Gastrocnemius medialis (tissue), 4 donors: Measurements from ENCODE around the gene ATG7.

Experiments
- CTCF ChIP-seq, 5 experiments: fragments of 450-650 bp in 3 of 5; fragments of 200-600 bp in 2 of 5; sonication (generic) in 2 of 5; IDR thresholded peaks in 4 of 5; conservative IDR thresholded peaks in 1 of 5; 1 replicate in 4 of 5; 2 replicates in 1 of 5; pipeline ENCODE4 v1.5.1; 2016 to 2019; ENCODE audit warnings: antibody characterized with exemption in 5 of 5, mild to moderate bottlenecking in 3 of 5, moderate library complexity in 3 of 5
- POLR2A ChIP-seq, 2 donors: fragments of 450-650 bp; IDR thresholded peaks; one replicate each; pipeline ENCODE4 v1.6.1; 2017; ENCODE audit warnings: antibody characterized with exemption in 2 of 2, mild to moderate bottlenecking in 2 of 2, moderate library complexity in 2 of 2

DNA sequence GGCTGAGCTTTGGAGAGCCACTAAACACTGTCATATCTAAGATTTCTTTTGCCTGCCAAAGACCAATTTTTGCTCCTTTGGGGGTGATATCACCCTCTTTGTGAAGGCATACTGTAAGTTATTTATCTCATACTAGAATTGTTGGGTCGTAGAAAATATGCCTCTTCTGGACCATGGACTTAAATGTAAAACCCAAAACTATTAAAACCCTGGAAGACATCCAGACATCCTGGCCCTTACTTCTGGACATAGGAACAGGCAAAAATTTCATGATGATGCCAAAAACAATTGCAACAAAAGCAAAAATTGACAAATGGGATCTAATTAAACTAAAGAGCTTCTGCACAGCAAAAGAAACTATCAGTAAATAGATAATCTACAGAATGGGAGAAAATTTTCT lies 172.2 kb downstream of the ATG7 start:
- no peak for TF ChIP-seq POLR2A (IDR thresholded peaks at IDR 0.05)
- TF ChIP-seq CTCF (IDR thresholded peaks at IDR 0.05 in 4 of 5, conservative IDR thresholded peaks at IDR 0.05 in 1 of 5) = no peak
